COLO668 (cell line): ENCODE measurements around the gene FAF1.
"Not testable (repeated sequence)": the region's sequence is repeated elsewhere in the genome, so short reads cannot be mapped to it uniquely, and the experiment has no call there.

ENCODE experiments used
- DNase-seq: peaks from one replicate; lab custom pipeline; 2025; ENCODE audit not compliant: unreplicated experiment; lab: John Stamatoyannopoulos, UW

Gene FAF1

DNA sequence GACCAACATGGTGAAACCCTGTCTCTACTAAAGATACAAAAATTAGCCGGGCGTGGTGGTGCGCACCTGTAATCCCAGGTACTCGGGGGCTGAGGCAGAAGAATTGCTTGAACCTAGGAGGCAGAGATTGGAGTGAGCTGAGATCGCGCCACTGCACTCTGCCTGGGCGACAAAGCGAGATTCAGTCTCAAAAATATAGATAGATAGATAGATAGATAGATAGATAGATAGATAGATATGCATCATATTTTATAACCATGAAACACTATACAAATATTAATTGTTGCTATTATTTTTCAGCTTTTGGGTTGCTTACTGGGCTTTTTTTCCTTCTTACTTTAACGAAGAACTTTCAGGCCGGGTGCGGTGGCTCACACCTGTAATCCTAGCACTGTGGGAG is 4.8 kb upstream of the FAF1 start:
- no peak for DNase-seq

DNA sequence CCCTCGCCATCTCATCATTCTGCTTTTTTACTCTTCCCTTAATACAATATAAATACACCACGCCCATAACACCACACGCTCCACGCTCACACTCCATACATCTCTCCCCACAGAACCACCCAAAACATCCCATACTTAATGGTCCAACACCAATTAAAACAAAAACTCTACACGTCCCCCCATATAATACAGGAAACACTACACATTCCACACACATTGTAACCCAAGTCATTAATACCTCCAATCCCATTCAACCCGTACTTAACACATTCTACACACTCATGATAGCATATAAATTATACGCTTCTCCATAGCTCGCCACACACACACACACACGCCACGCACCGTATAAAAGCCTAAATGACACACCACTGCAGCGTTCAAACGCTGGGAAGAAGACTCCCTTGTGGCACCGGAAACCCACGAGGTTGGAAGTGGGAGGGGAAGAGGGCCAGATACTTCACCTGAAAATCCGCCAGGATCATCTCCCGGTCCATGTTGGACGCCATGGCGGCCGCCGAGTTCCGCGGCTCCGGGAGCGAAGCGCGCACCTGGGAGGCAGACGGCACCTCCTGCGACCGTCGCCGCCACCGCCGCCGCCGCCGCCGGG is 659 bp downstream of the FAF1 start:
- DNase-seq, result peak; percentile 43

- no peak for DNase-seq
These were observed 5.0 kb downstream of the FAF1 start for GRCh38 chr1:50955116-50955515.

DNA sequence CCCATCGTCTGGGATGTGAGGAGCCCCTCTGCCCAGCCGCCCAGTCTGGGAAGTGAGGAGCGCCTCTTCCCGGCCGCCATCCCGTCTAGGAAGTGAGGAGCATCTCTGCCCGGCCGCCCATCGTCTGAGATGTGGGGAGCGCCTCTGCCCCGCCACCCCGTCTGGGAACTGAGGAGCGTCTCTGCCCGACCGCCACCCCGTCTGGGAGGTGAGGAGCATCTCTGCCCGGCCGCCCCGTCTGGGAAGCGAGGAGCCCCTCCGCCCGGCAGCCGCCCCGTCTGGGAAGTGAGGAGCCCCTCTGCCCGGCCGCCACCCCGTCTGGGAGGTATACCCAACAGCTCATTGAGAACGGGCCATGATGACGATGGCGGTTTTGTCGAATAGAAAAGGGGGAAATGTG is 7.5 kb downstream of the FAF1 start:
- DNase-seq, result not testable (repeated sequence)

DNA sequence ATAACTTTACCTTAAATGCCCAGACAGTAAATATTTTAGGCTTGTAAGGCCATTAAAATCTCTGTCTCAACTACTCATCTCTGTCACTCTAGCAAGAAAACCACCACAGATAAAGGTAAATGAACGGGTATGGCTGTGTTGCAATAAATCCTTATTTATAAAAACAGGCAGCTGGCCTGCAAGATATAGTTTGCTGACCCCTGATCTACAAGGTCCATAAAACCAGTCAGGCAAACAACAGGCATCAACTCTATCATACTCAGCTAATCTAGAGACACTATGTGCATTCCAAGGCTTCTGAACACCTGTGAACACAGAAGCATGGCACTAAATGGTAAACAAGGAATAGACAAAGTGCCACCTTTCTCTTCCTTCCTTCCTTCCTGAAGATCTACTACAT is 9.7 kb downstream of the FAF1 start:
- DNase-seq, result no peak

- DNase-seq, result no peak
These were observed 10.6 kb downstream of the FAF1 start for GRCh38 chr1:50949286-50949982.

GRCh38 chr1:50942334-50942733 is 17.7 kb downstream of the FAF1 start:
- no peak for DNase-seq

DNA sequence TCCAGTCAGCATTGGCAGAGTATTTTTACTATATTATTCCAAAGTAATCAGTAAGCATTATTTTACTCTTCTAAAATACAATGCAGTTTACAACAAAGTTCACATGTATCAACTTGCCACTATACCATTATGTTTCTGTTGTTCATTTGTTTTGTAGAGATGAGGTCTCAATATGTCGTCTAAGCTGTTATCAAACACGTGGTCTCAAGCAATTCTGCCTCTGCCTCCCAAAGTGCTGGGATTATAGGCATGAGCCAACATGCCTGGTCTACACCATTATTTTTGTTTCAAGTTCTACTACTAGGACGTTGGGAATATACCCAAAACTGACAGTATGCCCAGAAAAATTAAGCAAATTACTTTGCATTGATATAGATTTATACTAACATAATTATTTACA is 19.8 kb downstream of the FAF1 start:
- DNase-seq, result no peak

GRCh38 chr1:50936321-50936720 is 23.7 kb downstream of the FAF1 start:
- DNase-seq, result no peak

GRCh38 chr1:50935276-50935675 is 24.8 kb downstream of the FAF1 start:
- DNase-seq, result not testable (repeated sequence)

- no peak for DNase-seq
These were observed 25.2 kb downstream of the FAF1 start for GRCh38 chr1:50934838-50935237.

- DNase-seq, result not testable (repeated sequence)
These were observed 26.3 kb downstream of the FAF1 start for GRCh38 chr1:50933770-50934169.

- DNase-seq, result not testable (repeated sequence)
These were observed 28.0 kb downstream of the FAF1 start for GRCh38 chr1:50932043-50932442.

DNA sequence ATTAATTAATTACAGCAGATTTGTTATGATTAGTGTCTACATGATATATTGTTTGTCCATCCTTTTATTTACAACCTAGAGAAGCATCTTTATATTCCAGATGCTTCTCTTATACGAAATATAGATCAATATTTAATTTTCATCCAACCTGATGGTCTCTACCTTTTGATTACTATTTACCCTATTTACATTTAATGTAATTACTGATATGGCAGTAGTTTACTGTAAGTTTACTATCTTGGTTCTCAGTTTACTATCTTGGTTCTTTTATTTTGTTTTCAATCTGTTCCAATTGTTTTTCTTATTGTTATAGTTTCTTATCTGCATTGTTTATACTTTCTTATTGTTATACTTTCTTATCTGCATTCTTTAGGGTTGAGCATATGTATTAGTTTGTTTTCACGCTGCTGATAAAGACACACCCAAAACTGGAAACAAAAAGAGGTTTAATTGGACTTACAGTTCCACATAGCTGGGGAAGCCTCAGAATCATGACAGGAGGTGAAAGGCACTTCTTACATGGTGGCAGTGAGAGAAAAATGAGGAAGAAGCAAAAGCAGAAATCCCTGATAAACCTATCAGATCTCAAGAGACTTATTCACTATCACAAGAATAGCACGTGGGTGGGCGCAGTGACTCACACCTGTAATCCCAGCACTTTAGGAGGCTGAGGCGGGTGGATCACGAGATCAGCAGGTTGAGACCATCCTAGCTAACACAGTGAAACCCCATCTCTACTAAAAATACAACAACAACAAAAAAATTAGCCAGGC is 28.9 kb downstream of the FAF1 start:
- no peak for DNase-seq

DNA sequence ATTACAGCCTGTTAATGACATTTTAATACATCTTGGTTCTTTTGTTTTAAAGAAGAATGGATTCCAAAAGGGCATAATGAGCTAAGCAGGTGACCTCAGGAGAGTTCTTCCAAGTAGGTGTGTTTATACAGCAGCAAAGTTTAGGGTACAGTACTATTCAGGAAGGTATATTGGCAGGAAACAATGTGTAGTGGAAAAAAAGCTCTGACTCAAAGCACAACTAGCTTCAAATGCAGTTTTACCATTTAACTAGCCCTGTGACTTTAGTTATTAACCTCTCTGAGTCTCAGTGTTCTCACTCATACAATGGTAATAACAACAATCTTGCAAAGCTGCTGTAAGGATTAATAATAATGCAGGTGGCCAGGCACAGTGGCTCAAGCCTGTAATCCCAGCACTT is 29.9 kb downstream of the FAF1 start:
- DNase-seq, result no peak

DNA sequence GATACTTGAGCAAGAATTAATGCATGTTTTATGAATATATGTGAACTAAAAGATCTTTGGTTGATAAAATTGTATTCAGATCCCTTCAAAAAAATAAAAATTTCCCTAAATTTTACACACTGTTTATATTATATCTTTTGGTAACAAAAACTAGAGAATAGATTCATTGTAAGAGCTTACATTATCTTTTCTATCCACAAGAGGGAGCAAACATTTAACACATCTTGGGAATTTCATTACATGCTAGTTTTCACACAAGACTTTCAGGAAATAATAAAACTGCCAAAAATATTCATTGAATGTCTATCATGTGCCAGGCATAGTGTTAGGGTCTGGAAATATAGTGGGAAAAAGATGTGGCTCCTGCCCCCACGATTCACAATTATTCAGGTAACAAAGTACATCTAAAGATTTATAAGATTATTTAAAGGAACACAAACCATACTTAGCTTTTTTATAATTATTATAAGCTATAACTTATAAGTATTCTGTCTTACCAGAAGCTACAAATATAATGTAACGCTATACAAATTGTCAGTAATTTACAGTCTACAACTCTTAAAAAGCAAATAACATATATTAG is 30.6 kb downstream of the FAF1 start:
- no peak for DNase-seq

GRCh38 chr1:50923564-50923963 is 36.5 kb downstream of the FAF1 start:
- DNase-seq, result no peak

- no peak for DNase-seq
These were observed 39.0 kb downstream of the FAF1 start for GRCh38 chr1:50921029-50921428.

- no peak for DNase-seq
These were observed 39.7 kb downstream of the FAF1 start for GRCh38 chr1:50920409-50920808.

DNA sequence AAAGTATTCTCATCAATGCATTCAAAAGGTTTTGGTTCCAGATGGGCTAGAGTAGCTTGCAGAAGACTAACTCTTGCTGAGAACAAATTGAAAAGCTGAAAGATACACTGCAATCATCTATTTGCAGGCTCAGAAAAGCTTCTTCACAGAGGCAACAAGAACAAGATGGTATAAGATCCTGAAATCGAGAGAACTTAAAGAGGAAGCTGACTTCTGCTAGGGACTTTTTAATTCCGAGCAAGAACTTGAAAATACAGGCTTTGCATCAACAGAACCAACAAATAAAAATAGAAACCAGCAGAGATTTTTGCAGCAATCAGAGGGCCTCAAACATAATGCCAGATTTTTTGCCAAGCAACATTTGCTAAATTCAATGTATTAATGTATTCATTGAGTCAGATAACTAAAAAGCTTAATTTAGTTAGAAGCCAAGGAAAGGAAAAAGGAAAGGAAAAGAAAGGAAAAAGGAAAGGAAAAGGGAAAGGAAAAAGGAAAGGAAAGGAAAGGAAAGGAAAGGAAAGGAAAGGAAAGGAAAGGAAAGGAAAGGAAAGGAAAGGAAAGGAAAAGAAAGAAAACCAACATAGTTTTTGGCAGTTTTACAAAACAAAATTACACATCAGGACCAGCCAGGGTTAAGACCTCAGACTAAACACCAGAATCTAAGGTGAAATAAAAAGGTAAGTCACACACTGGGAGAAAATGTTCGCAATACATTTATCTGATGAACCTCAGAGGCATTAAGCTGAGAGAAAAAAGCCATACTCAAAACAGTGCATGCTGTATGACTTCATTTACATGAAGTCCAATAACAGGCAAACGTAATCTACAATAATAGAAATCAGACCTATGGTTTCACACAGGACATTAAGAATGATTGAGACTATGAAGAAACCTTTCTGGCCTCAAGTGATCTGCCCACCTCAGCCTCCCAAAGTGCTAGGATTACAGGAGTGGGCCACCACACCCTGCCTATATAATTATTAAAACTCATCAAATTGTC is 42.6 kb downstream of the FAF1 start:
- DNase-seq, result no peak

- DNase-seq, result no peak
These were observed 44.4 kb downstream of the FAF1 start for GRCh38 chr1:50915621-50916020.
